GM12873 (cell line): ENCODE data around the gene ZNF652.

Experiments used
- TF ChIP-seq, protein P1 (sequence below): IDR thresholded peaks from 2 replicates; pipeline ENCODE4 v1.5.1; 2012; ENCODE audit warnings: low read depth, mild to moderate bottlenecking, moderate library complexity, low read length, control low read depth; ENCODE audit not compliant: insufficient read depth; ENCODE audit errors: missing control alignments

Gene ZNF652

DNA sequence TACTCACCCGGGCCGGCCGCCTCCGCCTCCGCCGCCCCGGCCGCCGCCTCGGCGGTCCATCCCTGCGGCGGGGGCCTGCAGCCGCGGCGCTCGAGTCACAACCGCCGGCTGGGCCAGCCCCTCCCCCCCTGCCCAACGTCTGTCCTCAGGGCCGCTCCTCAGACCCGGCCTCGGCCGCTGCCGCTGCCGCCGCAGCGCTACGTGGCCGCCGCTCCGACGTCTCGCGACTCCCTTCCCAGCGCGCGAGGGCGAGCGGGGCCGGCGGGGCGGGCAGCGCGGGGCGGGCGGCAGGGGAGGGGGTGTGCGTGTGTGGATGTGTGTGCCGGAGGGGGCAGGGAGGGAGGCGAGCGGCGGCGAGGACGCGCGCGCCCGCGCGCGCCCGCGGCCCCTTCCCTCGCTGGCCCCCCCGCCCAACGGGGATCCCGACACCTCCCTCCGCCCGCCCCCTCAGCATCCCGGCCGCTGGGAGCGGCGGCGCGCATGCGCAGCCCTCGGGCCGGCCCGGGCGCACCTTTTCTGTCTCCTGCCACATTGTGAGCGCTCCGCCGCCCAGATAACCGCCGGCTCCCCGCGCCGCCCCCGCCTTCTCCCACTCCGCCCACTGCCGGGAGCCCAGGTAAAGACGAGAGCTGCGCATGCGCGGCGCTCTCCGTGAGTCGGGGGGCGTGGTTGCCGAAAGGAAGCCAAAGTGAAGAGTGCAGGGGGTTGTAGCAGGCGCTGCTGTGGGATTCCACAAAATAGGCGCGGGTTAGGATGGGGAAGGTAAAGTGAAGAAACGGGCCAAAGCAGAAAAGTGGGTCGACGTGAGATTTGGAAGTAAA, at the start of gene ZNF652:
Gene ZNF652 (minus strand): TSS at position 349 of the 821 bp plus-strand sequence. CDS start 44,525 bp downstream, outside the sequence.
- TF ChIP-seq, protein P1, sequence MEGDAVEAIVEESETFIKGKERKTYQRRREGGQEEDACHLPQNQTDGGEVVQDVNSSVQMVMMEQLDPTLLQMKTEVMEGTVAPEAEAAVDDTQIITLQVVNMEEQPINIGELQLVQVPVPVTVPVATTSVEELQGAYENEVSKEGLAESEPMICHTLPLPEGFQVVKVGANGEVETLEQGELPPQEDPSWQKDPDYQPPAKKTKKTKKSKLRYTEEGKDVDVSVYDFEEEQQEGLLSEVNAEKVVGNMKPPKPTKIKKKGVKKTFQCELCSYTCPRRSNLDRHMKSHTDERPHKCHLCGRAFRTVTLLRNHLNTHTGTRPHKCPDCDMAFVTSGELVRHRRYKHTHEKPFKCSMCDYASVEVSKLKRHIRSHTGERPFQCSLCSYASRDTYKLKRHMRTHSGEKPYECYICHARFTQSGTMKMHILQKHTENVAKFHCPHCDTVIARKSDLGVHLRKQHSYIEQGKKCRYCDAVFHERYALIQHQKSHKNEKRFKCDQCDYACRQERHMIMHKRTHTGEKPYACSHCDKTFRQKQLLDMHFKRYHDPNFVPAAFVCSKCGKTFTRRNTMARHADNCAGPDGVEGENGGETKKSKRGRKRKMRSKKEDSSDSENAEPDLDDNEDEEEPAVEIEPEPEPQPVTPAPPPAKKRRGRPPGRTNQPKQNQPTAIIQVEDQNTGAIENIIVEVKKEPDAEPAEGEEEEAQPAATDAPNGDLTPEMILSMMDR, result no peak

DNA sequence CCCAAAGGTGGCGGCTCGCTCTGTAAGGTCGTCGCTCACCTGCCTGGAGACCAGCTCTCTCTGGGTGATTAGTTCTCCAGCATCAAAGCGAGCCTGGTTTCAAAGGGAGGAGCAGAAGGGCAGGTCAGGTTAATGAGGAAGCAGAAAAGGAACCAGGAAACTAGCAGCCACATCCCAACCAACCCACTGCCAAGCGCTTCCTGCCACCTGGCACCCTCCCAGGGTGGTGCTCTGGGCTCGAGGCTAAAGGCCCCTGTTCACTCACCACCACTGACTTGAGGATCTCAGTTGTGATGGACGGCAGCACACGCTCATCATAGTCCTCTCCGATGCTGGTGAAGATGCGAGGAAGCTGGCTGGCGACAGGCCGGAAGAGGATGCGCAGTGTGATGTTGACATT, 47.0 kb upstream of the ZNF652 start:
- TF ChIP-seq, protein P1, result no peak

DNA sequence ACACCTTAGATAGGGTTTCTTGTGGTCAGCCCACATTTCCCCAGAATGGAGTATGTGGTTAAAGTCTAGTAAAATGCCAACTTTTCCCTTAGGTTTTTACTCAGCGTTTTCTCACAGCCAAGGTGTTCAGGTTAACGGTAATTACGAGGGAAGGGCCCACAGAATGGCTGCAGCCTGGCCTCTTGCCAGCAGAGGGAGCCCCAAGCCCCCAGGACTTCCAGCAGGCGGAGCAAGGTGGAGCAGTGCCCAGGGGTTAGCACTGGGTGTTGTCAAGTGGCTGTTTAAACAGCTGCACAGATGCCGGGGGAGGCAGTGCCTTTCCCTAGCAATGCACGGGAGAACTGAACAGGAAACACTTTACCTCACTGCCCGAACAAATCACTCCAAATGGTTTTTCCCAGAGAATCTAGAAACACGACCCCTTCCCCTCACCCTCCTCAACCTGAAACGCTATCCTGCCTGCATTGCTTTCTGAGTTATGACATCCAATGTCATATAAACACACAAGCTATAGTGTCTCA, 46.0 kb upstream of the ZNF652 start:
- TF ChIP-seq, protein P1, result peak; percentile 97

DNA sequence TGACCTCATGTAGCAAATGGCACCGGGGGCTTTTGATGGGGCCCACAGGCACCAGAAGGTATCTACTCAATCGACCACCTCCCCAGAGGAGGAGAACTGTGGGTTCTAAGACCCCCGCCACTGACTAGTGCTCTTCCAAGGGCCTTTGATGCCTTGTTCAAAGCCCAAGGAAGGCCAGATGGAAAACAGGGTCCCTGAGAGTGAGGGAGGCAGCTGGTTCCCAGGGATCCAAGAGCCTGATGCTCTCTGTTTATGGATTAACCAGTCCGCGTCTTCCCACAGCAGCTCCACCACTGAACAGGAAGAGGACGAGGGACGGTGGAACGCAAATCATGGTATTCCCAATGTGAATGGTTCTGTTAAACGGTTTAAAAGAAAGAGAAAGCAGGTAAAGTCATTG, 45.0 kb upstream of the ZNF652 start:
- TF ChIP-seq, protein P1, result no peak

DNA sequence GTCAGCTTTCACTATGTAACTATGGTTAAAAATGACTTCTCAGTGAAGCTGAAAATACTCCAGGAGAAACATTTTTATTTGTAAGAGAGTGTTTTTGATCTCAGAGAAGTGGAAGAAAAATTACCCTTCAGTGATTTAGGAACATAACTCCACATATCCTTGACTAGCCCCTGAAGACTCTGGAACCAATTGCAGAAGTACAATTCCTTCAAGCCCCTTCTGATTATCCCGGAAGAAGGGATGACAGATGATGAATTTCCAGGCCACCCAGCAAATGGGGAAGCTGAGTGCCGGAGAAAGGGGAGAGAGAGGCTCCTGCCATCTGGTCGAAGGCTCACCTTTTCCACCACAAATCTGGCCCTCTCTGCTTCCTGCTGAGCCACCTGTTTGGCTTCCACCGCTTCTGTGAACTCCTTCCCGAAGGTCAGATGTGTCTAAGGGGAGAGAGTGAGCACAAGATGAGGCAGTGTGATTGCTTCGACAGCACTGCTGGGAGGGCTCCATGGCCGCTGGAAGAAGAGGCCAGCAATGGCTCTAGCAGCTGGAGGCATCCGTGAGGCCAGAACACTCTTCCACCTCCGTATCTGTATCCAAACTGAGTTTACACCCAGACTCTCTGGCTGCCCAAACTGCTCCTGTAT, 44.5 kb upstream of the ZNF652 start:
- TF ChIP-seq, protein P1, result no peak

DNA sequence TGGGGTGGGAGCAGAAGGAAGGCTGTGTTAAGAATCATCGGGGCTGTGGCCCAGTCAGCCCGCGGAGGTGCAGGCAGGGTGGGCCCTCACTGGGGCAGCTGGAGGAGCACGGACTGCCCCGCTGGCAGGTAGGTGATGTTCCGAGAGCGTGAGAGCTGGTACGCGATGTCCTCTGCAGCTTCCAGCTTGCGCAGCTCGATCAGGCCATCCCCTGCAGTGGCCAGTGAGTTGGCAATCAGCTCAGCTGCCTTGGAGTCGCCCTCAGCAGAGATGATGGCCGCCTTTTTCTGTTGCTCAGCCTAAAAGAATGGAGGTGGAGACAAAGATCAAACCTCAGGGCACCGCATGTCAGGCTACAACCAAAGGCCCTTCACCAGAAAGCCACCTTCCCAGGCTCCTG, 42.9 kb upstream of the ZNF652 start:
- TF ChIP-seq, protein P1, result no peak

DNA sequence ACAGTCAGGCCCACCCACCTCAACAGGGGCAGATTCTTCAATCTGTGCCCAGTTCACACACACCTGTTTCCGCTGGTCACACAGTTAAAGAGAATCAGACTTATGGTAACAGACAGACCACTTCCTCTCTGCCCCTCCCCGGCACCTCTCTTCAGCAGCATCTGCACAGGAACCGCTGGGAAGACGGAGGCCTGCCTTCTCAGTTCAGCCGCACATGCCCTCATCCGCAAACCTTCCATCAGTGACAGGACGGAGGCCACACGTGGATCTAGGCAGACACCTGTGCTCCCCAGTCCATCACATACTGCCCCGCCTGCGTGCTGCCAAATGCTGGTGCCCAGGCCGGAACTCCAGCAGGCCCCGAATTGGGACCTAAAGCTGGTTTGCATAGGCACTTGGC, 42.3 kb upstream of the ZNF652 start:
- TF ChIP-seq, protein P1, result no peak
